Measurements from ENCODE around the gene LZIC. TPM values are rescaled to one million over a fixed set of nuclear protein-coding genes. Genes with fewer than 3 reads are reported as not detected.

The LZIC gene
- total and polyA plus RNA-seq, 9 of the 15 experiments (the other 6 are each of a cell fraction or from before 2014, with no cell fraction given): 32.9 to 109 (median 61.7) TPM

DNA sequence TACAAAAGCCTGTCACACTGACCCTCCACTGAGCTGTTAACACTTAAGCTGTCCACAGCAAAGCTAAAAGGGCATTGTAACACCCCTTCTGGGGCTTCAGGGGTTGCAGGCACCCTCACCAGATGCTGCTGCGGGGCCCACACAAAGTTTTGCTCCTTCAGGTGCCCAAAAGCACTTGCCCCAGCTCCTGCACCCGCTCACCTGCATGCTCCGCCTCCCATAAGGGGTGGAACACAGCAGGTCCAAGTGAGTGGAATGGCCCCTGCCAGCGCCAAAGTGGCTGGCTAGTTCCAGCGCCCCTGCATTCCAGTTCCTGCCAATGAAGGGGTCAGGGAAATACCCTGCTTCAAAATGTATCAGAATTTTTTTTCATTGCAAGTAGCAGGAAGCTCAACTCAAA, 46.6 kb upstream of the LZIC start:
- no peaks in the 10 kb centered on the region for H4K20me1 ChIP-seq (replicated peaks; ENCODE audit: control insufficient read depth, insufficient read depth, low read length)
- ATAC-seq (peak; percentile 33; the same call in 2 of the 3 replicates), FAIRE-seq (no peak), DNase-seq (ENCODE audit: extremely low read depth in 1 of 4, low spot score in 3 of 4) (no peak)
- intact Hi-C loops (cut with micrococcal nuclease): no loop called here
- H3K9me1 ChIP-seq (ENCODE audit: control insufficient read depth, insufficient read depth, low read length): no peaks in the 10 kb centered on the region
- in situ Hi-C loops (cut with MboI): no loop called here
- BruUV-seq (replicated peaks): no TSS peak
- no peaks in the 10 kb centered on the region for H3K79me2 ChIP-seq (ENCODE audit: control insufficient read depth, insufficient read depth, low read length)
- no peak for TF ChIP-seq RBFOX2 (IDR thresholded peaks at IDR 0.05; ENCODE audit: low read depth, low read length)
- TF ChIP-seq FOXM1 (IDR thresholded peaks at IDR 0.05; ENCODE audit: low read depth): no peak
- TF ChIP-seq FOXM1 (CRISPR knock-in tag; IDR thresholded peaks at IDR 0.05; ENCODE audit: low read depth): no peak
- TF ChIP-seq ZNF583 (CRISPR knock-in tag; IDR thresholded peaks at IDR 0.05): no peak
- H3K4me3 ChIP-seq: no peak overlapping the region
- H3K36me3 ChIP-seq (ENCODE audit: control insufficient read depth, insufficient read depth, low read length): no peaks in the 10 kb centered on the region
- H3K27me3 ChIP-seq (ENCODE audit: control insufficient read depth in 2 of 2, insufficient read depth in 2 of 2, low read length in 2 of 2): peaks cover 6 to 12% of the 10 kb centered on the region in 2 experiments; a peak in 3 of 5 replicates
- H3K4me2 ChIP-seq (ENCODE audit: insufficient read depth, low read length): no peak overlapping the region
- no peaks in the 10 kb centered on the region for H3K9me3 ChIP-seq (replicated peaks; ENCODE audit: control insufficient read depth, insufficient read depth, low read depth, low read length)
- H3K27ac ChIP-seq (ENCODE audit: extremely low read depth, low read depth, low read length): no peak overlapping the region
- no peak overlapping the region for H3K9ac ChIP-seq (ENCODE audit: insufficient read depth in 1 of 2, low read depth in 2 of 2, low read length in 2 of 2)
- POLR2A ChIA-PET: interaction anchor here (0.5 to 2.2 kb wide), 3 partner anchors 11 to 567 kb away, joined by 4 to 11 read pairs (median 4); no protein-coding TSS in a partner anchor
- H3K4me1 ChIP-seq (replicated peaks in 1 of 2; ENCODE audit: control insufficient read depth in 2 of 2, insufficient read depth in 2 of 2, low read length in 2 of 2): no peaks in the 10 kb centered on the region
- H2AFZ ChIP-seq (ENCODE audit: low read depth, low read length): no peak overlapping the region
- WGBS (ENCODE audit: insufficient coverage, low coverage, missing lambda C conversion rate): 4% methylated on average over 5 of the region's 5 CpGs
- CTCF ChIA-PET (ENCODE audit: low intra/inter-chr PET ratio): no interaction called here

DNA sequence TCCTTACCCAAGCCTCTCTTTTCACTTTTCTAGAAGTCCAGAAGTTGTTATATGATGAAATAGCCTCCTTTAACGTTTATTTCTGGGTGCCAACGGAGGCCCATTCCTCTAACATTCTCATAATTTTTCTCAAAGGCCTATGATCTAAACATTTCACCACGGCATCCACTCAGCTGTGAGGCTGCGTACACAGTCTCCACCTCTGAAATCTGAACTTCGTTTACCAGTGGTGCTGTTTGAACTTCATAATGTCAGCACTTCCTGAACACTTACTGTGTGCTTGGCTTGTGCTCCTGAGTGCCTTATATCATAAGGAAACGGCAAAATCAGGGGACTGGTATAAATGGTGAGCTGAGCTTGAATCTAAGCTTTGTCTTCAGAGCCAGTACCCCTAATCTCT, 41.8 kb upstream of the LZIC start:
- H3K27ac ChIP-seq (ENCODE audit: extremely low read depth, low read depth, low read length): no peak overlapping the region
- no peak for TF ChIP-seq GATAD2A (IDR thresholded peaks at IDR 0.05)
- no peak for TF ChIP-seq ZNF408 (CRISPR knock-in tag; IDR thresholded peaks at IDR 0.05; ENCODE audit: low read depth)
- TF ChIP-seq ZNF134 (CRISPR knock-in tag; conservative IDR thresholded peaks at IDR 0.05): no peak
- no peak for TF ChIP-seq GTF3C2 (IDR thresholded peaks at IDR 0.05; ENCODE audit: borderline replicate concordance, extremely low read depth, insufficient read length)
- no peak for TF ChIP-seq MEIS2 (IDR thresholded peaks at IDR 0.05; ENCODE audit: partially characterized antibody)
- no peak for TF ChIP-seq SMAD2 (IDR thresholded peaks at IDR 0.05; ENCODE audit: low read depth, low read length)
- no peak for TF ChIP-seq PTRF (tag; IDR thresholded peaks at IDR 0.05)
- no peak for TF ChIP-seq ZNF778 (CRISPR knock-in tag; IDR thresholded peaks at IDR 0.05)
- TF ChIP-seq LEF1 (IDR thresholded peaks at IDR 0.05): no peak
- TF ChIP-seq ZNF146 (CRISPR knock-in tag; IDR thresholded peaks at IDR 0.05; ENCODE audit: unreplicated experiment): no peak
- in situ Hi-C loops (cut with MboI): no loop called here
- no peak overlapping the region for H3K4me2 ChIP-seq (ENCODE audit: insufficient read depth, low read length)
- no peaks in the 10 kb centered on the region for H3K9me1 ChIP-seq (ENCODE audit: control insufficient read depth, insufficient read depth, low read length)
- H3K4me3 ChIP-seq: no peak overlapping the region
- no peaks in the 10 kb centered on the region for H3K4me1 ChIP-seq (replicated peaks in 1 of 2; ENCODE audit: control insufficient read depth in 2 of 2, insufficient read depth in 2 of 2, low read length in 2 of 2)
- no peak for DNase-seq (ENCODE audit: extremely low read depth in 1 of 4, low spot score in 3 of 4)
- no peaks in the 10 kb centered on the region for H3K9me3 ChIP-seq (replicated peaks; ENCODE audit: control insufficient read depth, insufficient read depth, low read depth, low read length)
- ChIA-PET POLR2A (interaction anchor here (1.1 kb wide), 1 partner anchor 15 kb away, joined by 3 read pairs; no protein-coding TSS in a partner anchor), CTCF (ENCODE audit: low intra/inter-chr PET ratio) (no interaction called here)
- FAIRE-seq: no peak
- H3K27me3 ChIP-seq (ENCODE audit: control insufficient read depth in 2 of 2, insufficient read depth in 2 of 2, low read length in 2 of 2): peaks cover 0 to 6% of the 10 kb centered on the region in 2 experiments; a peak in 1 of 5 replicates
- WGBS (ENCODE audit: insufficient coverage, low coverage, missing lambda C conversion rate): 27% methylated on average over 6 of the region's 6 CpGs
- H4K20me1 ChIP-seq (replicated peaks; ENCODE audit: control insufficient read depth, insufficient read depth, low read length): no peaks in the 10 kb centered on the region
- H3K9ac ChIP-seq (ENCODE audit: insufficient read depth in 1 of 2, low read depth in 2 of 2, low read length in 2 of 2): no peak overlapping the region
- no peak for ATAC-seq
- intact Hi-C loops (cut with micrococcal nuclease): no loop called here
- no TSS peak for BruUV-seq (replicated peaks)
- no peak overlapping the region for H2AFZ ChIP-seq (ENCODE audit: low read depth, low read length)
- H3K36me3 ChIP-seq (ENCODE audit: control insufficient read depth, insufficient read depth, low read length): peaks cover 11% of the 10 kb centered on the region; the same call in 2 of the 3 replicates
- H3K79me2 ChIP-seq (ENCODE audit: control insufficient read depth, insufficient read depth, low read length): no peaks in the 10 kb centered on the region

Measured in K562 (cell line).